ENCODE data around the gene AGBL5.

- TF ChIP-seq, protein P1, sequence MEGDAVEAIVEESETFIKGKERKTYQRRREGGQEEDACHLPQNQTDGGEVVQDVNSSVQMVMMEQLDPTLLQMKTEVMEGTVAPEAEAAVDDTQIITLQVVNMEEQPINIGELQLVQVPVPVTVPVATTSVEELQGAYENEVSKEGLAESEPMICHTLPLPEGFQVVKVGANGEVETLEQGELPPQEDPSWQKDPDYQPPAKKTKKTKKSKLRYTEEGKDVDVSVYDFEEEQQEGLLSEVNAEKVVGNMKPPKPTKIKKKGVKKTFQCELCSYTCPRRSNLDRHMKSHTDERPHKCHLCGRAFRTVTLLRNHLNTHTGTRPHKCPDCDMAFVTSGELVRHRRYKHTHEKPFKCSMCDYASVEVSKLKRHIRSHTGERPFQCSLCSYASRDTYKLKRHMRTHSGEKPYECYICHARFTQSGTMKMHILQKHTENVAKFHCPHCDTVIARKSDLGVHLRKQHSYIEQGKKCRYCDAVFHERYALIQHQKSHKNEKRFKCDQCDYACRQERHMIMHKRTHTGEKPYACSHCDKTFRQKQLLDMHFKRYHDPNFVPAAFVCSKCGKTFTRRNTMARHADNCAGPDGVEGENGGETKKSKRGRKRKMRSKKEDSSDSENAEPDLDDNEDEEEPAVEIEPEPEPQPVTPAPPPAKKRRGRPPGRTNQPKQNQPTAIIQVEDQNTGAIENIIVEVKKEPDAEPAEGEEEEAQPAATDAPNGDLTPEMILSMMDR (IDR thresholded peaks at IDR 0.05 in 4 of 5, conservative IDR thresholded peaks at IDR 0.05 in 1 of 5): no peak
- TF ChIP-seq POLR2A (IDR thresholded peaks at IDR 0.05): no peak
These were observed 33.0 kb downstream of the AGBL5 start for GRCh38 chr2:27084297-27085061.

Data from gastrocnemius medialis (tissue), 4 donors.